Measurements from ENCODE around the gene CACNG6. TPM values are rescaled to one million over a fixed set of nuclear protein-coding genes. Genes with fewer than 3 reads are reported as not detected.

CACNG6 gene
- polyA plus RNA-seq, 1 donor (not counting 4 experiments of a cell fraction or from before 2014, with no cell fraction given): not detected

GRCh38 chr19:53966931-53967330 lies 24.5 kb upstream of the CACNG6 start:
- DNase-seq (ENCODE audit: low read depth, low spot score) (no peak), FAIRE-seq (no peak)
- Histone ChIP-seq H3K27ac (ENCODE audit: control insufficient read depth, insufficient read depth, low read length) (no peak overlapping the region), H3K27me3 (ENCODE audit: control insufficient read depth, extremely low read depth, insufficient read depth, low read length) (peaks cover 25% of the 10 kb centered on the region), H3K9ac (ENCODE audit: control insufficient read depth, extremely low read depth, insufficient read depth, low read length) (no peak overlapping the region), H3K4me1 (ENCODE audit: control insufficient read depth, extremely low read depth, insufficient read depth, low read length) (no peaks in the 10 kb centered on the region), H3K36me3 (ENCODE audit: control insufficient read depth in 2 of 2, extremely low read depth in 1 of 2, insufficient read depth in 2 of 2, low read length in 2 of 2) (no peaks in the 10 kb centered on the region), H3K9me1 (ENCODE audit: control insufficient read depth, extremely low read depth, insufficient read depth, low read length) (no peaks in the 10 kb centered on the region), H3K79me2 (ENCODE audit: control insufficient read depth, insufficient read depth, low read length) (no peaks in the 10 kb centered on the region), H3K4me2 (ENCODE audit: control insufficient read depth, extremely low read depth, insufficient read depth, low read depth, low read length) (no peak overlapping the region), H3K9me3 (ENCODE audit: control insufficient read depth, low read depth, low read length) (no peaks in the 10 kb centered on the region), H3K4me3 (ENCODE audit: control insufficient read depth in 2 of 3, extremely low read depth in 1 of 3, insufficient read depth in 2 of 3, low read depth in 1 of 3, low read length in 3 of 3) (no peak overlapping the region), H2AFZ (ENCODE audit: control insufficient read depth, low read length) (no peak overlapping the region), H4K20me1 (ENCODE audit: control insufficient read depth, extremely low read depth, insufficient read depth, low read length) (no peaks in the 10 kb centered on the region)
- TF ChIP-seq EZH2 (IDR thresholded peaks at IDR 0.05; ENCODE audit: low read length) (no peak), CTCF (optimal IDR thresholded peaks at IDR 0.05 in 1 of 3, IDR thresholded peaks at IDR 0.05 in 1 of 3, conservative IDR thresholded peaks at IDR 0.05 in 1 of 3; ENCODE audit: extremely low read depth in 1 of 3, insufficient read depth in 2 of 3, low read length in 3 of 3) (no peak)
- dilution Hi-C loops (cut with MboI; ENCODE audit: extremely low pct_ligation_motif_present, low sequenced_read_pairs): no loop called here

DNA sequence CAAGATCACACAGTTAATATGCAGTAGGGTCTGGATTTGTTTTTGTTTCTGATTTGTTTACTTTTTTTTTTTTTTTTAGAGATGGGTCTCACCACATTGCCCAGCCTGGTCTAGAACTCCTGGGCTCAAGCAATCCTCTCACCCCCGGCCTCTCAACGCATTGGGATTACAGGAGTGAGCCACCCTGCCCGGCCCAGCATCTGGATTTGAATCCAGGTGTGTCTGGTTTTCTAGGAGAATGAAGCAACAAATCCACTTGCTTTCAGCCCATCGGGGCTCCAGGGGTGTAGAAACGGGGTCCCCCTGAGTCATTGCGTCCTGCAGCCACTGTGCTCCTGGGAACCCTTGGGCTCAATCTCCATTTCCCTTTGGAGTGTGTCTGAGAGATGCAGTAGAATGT lies 22.1 kb upstream of the CACNG6 start:
- Histone ChIP-seq H3K79me2 (ENCODE audit: control insufficient read depth, insufficient read depth, low read length) (no peaks in the 10 kb centered on the region), H4K20me1 (ENCODE audit: control insufficient read depth, extremely low read depth, insufficient read depth, low read length) (no peaks in the 10 kb centered on the region), H3K4me1 (ENCODE audit: control insufficient read depth, extremely low read depth, insufficient read depth, low read length) (no peaks in the 10 kb centered on the region), H3K36me3 (ENCODE audit: control insufficient read depth in 2 of 2, extremely low read depth in 1 of 2, insufficient read depth in 2 of 2, low read length in 2 of 2) (no peaks in the 10 kb centered on the region), H3K9ac (ENCODE audit: control insufficient read depth, extremely low read depth, insufficient read depth, low read length) (no peak overlapping the region), H3K27me3 (ENCODE audit: control insufficient read depth, extremely low read depth, insufficient read depth, low read length) (peaks cover 8% of the 10 kb centered on the region), H3K4me2 (ENCODE audit: control insufficient read depth, extremely low read depth, insufficient read depth, low read depth, low read length) (no peak overlapping the region), H3K27ac (ENCODE audit: control insufficient read depth, insufficient read depth, low read length) (no peak overlapping the region), H3K4me3 (ENCODE audit: control insufficient read depth in 2 of 3, extremely low read depth in 1 of 3, insufficient read depth in 2 of 3, low read depth in 1 of 3, low read length in 3 of 3) (no peak overlapping the region), H2AFZ (ENCODE audit: control insufficient read depth, low read length) (no peak overlapping the region), H3K9me3 (ENCODE audit: control insufficient read depth, low read depth, low read length) (no peaks in the 10 kb centered on the region), H3K9me1 (ENCODE audit: control insufficient read depth, extremely low read depth, insufficient read depth, low read length) (no peaks in the 10 kb centered on the region)
- no peak for TF ChIP-seq EZH2 (IDR thresholded peaks at IDR 0.05; ENCODE audit: low read length)
- TF ChIP-seq CTCF (optimal IDR thresholded peaks at IDR 0.05 in 1 of 3, IDR thresholded peaks at IDR 0.05 in 1 of 3, conservative IDR thresholded peaks at IDR 0.05 in 1 of 3; ENCODE audit: extremely low read depth in 1 of 3, insufficient read depth in 2 of 3, low read length in 3 of 3): no peak
- no peak for DNase-seq (ENCODE audit: low read depth, low spot score)
- dilution Hi-C loops (cut with MboI; ENCODE audit: extremely low pct_ligation_motif_present, low sequenced_read_pairs): no loop called here
- no peak for FAIRE-seq
